ENCODE results near the gene HERC4.

- TF ChIP-seq REST (IDR thresholded peaks at IDR 0.05), result no peak
- no peak for TF ChIP-seq FOXA1 (IDR thresholded peaks at IDR 0.05)
- TF ChIP-seq, protein P1, sequence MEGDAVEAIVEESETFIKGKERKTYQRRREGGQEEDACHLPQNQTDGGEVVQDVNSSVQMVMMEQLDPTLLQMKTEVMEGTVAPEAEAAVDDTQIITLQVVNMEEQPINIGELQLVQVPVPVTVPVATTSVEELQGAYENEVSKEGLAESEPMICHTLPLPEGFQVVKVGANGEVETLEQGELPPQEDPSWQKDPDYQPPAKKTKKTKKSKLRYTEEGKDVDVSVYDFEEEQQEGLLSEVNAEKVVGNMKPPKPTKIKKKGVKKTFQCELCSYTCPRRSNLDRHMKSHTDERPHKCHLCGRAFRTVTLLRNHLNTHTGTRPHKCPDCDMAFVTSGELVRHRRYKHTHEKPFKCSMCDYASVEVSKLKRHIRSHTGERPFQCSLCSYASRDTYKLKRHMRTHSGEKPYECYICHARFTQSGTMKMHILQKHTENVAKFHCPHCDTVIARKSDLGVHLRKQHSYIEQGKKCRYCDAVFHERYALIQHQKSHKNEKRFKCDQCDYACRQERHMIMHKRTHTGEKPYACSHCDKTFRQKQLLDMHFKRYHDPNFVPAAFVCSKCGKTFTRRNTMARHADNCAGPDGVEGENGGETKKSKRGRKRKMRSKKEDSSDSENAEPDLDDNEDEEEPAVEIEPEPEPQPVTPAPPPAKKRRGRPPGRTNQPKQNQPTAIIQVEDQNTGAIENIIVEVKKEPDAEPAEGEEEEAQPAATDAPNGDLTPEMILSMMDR (IDR thresholded peaks at IDR 0.05; ENCODE audit: low read depth, low read length, missing input control), result no peak
- no peak for TF ChIP-seq GABPA (IDR thresholded peaks at IDR 0.05 in 1 of 2, conservative IDR thresholded peaks at IDR 0.05 in 1 of 2)
- TF ChIP-seq ATF3 (IDR thresholded peaks at IDR 0.05), result no peak
- TF ChIP-seq YY1 (IDR thresholded peaks at IDR 0.05), result no peak
Measured at GRCh38 chr10:68088740-68089139, 13.7 kb upstream of the HERC4 start.
